CD14-positive monocyte (primary cell): Measurements from ENCODE around the gene CARD19. TPM values are rescaled to one million over a fixed set of nuclear protein-coding genes. Genes with fewer than 3 reads are reported as not detected.

ENCODE experiments used
- DNase-seq, 3 donors: peaks; one replicate each; pipeline ENCODE4 v3.0.0-alpha.2; 2011 to 2022
- H2AFZ ChIP-seq: 2 replicates; pipeline ENCODE4 v1.6.0; 2012; ENCODE audit warnings: mild to moderate bottlenecking, low read depth, low read length, inconsistent platforms; ENCODE audit not compliant: insufficient read depth, poor library complexity, severe bottlenecking
- H3K27ac ChIP-seq, 2 donors: 1 replicate in 1 of 2; 2 replicates in 1 of 2; pipeline ENCODE4 v1.5.1; 2012 to 2013; ENCODE audit warnings: low read length in 2 of 2, control low read depth in 1 of 2, inconsistent platforms in 1 of 2, low read depth in 1 of 2, mild to moderate bottlenecking in 1 of 2
- H3K27me3 ChIP-seq, 2 donors: one replicate each; pipeline versions ENCODE4 v1.6.0 to v1.6.1; 2011 to 2013; ENCODE audit warnings: low read length in 2 of 2; ENCODE audit not compliant: control insufficient read depth in 2 of 2, insufficient read depth in 2 of 2
- H3K36me3 ChIP-seq, 2 donors: replicated peaks in 1 of 2; 1 replicate in 1 of 2; 2 replicates in 1 of 2; pipeline versions ENCODE4 v1.5.1 to v1.6.1; 2012 to 2013; ENCODE audit warnings: low read length in 2 of 2, control low read depth in 1 of 2, inconsistent platforms in 1 of 2, mild to moderate bottlenecking in 1 of 2; ENCODE audit not compliant: insufficient read depth in 2 of 2, control insufficient read depth in 1 of 2
- H3K4me1 ChIP-seq, 2 donors: 1 replicate in 1 of 2; 2 replicates in 1 of 2; pipeline versions ENCODE4 v1.5.1 to v1.6.1; 2012 to 2013; ENCODE audit warnings: low read length in 2 of 2, control low read depth in 1 of 2, inconsistent platforms in 1 of 2, mild to moderate bottlenecking in 1 of 2, moderate library complexity in 1 of 2; ENCODE audit not compliant: insufficient read depth in 2 of 2, control insufficient read depth in 1 of 2
- H3K4me2 ChIP-seq: replicated peaks from 2 replicates; pipeline ENCODE3; 2012; ENCODE audit warnings: low read length, moderate library complexity, mild to moderate bottlenecking; ENCODE audit not compliant: poor library complexity, severe bottlenecking; ENCODE audit errors: extremely low read depth
- H3K4me3 ChIP-seq, 3 experiments: fragments of 200-600 bp in 1 of 3; sonication (generic) in 1 of 3; replicated peaks in 1 of 3; 1 replicate in 2 of 3; 2 replicates in 1 of 3; pipeline ENCODE4 v1.5.1; 2011 to 2013; ENCODE audit warnings: low read length in 3 of 3, mild to moderate bottlenecking in 3 of 3, control low read depth in 2 of 3, low read depth in 2 of 3, inconsistent platforms in 1 of 3, moderate library complexity in 1 of 3
- H3K79me2 ChIP-seq: 2 replicates; pipeline ENCODE4 v1.6.0; 2012; ENCODE audit warnings: mild to moderate bottlenecking, control low read depth, inconsistent platforms, low read length, moderate library complexity; ENCODE audit not compliant: insufficient read depth
- H3K9ac ChIP-seq: 2 replicates; pipeline ENCODE4 v1.6.0; 2017; ENCODE audit warnings: low read length, mild to moderate bottlenecking; ENCODE audit not compliant: insufficient read depth, poor library complexity, severe bottlenecking
- H3K9me3 ChIP-seq, 2 donors: replicated peaks in 1 of 2; 1 replicate in 1 of 2; 2 replicates in 1 of 2; pipeline versions ENCODE4 v1.5.1 to v1.6.1; 2012 to 2013; ENCODE audit warnings: low read length in 2 of 2, control low read depth in 1 of 2; ENCODE audit not compliant: control insufficient read depth in 1 of 2, insufficient read depth in 1 of 2
- H4K20me1 ChIP-seq: 2 replicates; pipeline ENCODE4 v1.6.0; 2012; ENCODE audit warnings: mild to moderate bottlenecking, low read length, control low read depth, moderate library complexity; ENCODE audit not compliant: insufficient read depth
- H3K27ac Mint-ChIP-seq, 7 donors: one replicate each; pipeline ENCODE4 v1.8.0; 2020; ENCODE audit warnings: mild to moderate bottlenecking in 7 of 7, mixed read lengths in 7 of 7, moderate library complexity in 6 of 7, inconsistent platforms in 2 of 7
- H3K27me3 Mint-ChIP-seq, 3 donors: one replicate each; pipeline ENCODE4 v1.8.0; 2021 to 2022; ENCODE audit warnings: low read depth in 3 of 3, mild to moderate bottlenecking in 3 of 3, mixed read lengths in 3 of 3, moderate library complexity in 3 of 3, inconsistent platforms in 1 of 3
- H3K36me3 Mint-ChIP-seq, 2 donors: one replicate each; pipeline ENCODE4 v1.8.0; 2020; ENCODE audit warnings: mixed read lengths in 2 of 2, inconsistent platforms in 1 of 2, mild to moderate bottlenecking in 1 of 2
- H3K4me1 Mint-ChIP-seq: one replicate; pipeline ENCODE4 v1.8.0; 2020; ENCODE audit warnings: mild to moderate bottlenecking, mixed read lengths
- H3K4me3 Mint-ChIP-seq, 2 donors: one replicate each; pipeline ENCODE4 v1.8.0; 2020; ENCODE audit warnings: mild to moderate bottlenecking in 2 of 2, mixed read lengths in 2 of 2, moderate library complexity in 1 of 2
- H3K9me3 Mint-ChIP-seq, 7 donors: one replicate each; pipeline ENCODE4 v1.8.0; 2020 to 2022; ENCODE audit warnings: mixed read lengths in 7 of 7, mild to moderate bottlenecking in 6 of 7, moderate library complexity in 6 of 7, inconsistent platforms in 2 of 7
- CTCF ChIP-seq: fragments of 200-600 bp; IDR thresholded peaks from one replicate; pipeline ENCODE4 v1.8.0; 2022; ENCODE audit warnings: antibody characterized with exemption, mild to moderate bottlenecking
- WGBS: methylation state at CpG from one replicate; pipeline ENCODE4 v1.1.5; 2013; ENCODE audit warnings: missing lambda C conversion rate; ENCODE audit not compliant: insufficient coverage; 5-methylcytosine and 5-hydroxymethylcytosine counted together
- intact Hi-C, 2 donors: fragments of 100-400 bp; cut with micrococcal nuclease; formaldehyde crosslinking; loops; one replicate each; pipeline versions ENCODE4 v1.15.0 to v1.15.1; 2023
- polyA plus RNA-seq, 3 donors: library from polyadenylated mRNA; depleted of rRNA in 1 of 3; unstranded in 2 of 3; stranded (reverse) in 1 of 3; fragments of 300-500 nt in 2 of 3; fragments of >200 nt in 1 of 3; fragmentation: Illumina TruSeq in 2 of 3; gene quantifications; 1 replicate in 2 of 3; 2 replicates in 1 of 3; pipeline ENCODE4 v1.2.3, GENCODE V29; 2012 to 2021

The CARD19 gene
- polyA plus RNA-seq, 3 donors: 130 to 506 (median 137) TPM

DNA sequence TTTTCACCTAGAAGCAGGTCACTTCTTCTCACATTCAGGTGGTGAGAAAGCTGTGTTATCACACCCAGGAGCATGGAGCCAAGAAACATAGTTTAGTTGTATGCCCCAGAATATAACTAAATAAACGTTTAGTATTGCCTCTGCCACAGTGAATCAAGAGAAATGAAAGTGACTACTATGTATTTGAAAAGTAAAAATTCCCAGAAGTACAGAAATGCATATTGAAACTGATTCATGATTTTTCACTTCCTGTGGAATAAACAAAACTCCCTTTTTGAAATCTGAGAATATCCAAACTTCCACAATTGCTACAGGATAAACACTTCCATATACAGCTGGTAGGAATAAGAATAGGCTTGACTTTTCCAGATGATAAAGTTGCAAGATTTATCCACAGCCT is 53.3 kb downstream of the CARD19 start:
- H4K20me1 ChIP-seq: no peaks in the 10 kb centered on the region
- H3K27ac ChIP-seq: no peak overlapping the region
- no peaks in the 10 kb centered on the region for H3K79me2 ChIP-seq
- TF ChIP-seq CTCF: no peak
- Mint-ChIP-seq H3K36me3 (no peaks in the 10 kb centered on the region), H3K27me3 (peaks cover 0 to 7% (median 4%) of the 10 kb centered on the region in 3 donors), H3K9me3 (peaks cover 0 to 11% (median 3%) of the 10 kb centered on the region in 7 donors), H3K27ac (peak overlapping the region in 1 of 7 donors; percentile 21), H3K4me3 (no peak overlapping the region), H3K4me1 (peaks cover 12% of the 10 kb centered on the region)
- H3K4me3 ChIP-seq: no peak overlapping the region
- DNase-seq: peak in 1 of 3 donors; percentile 82
- peaks cover 2 to 9% of the 10 kb centered on the region in 2 donors for H3K4me1 ChIP-seq
- intact Hi-C loops: no loop called here
- H3K4me2 ChIP-seq: no peak overlapping the region
- H2AFZ ChIP-seq: no peak overlapping the region
- H3K36me3 ChIP-seq: no peaks in the 10 kb centered on the region
- H3K27me3 ChIP-seq: no peaks in the 10 kb centered on the region
- H3K9ac ChIP-seq: no peak overlapping the region
- H3K9me3 ChIP-seq: peaks cover 0 to 5% of the 10 kb centered on the region in 2 donors
- no CpG with 5 or more reads among the region's 1 CpG for WGBS

- no peak for TF ChIP-seq CTCF
- whole genome bisulfite sequencing: 95% methylated on average over 6 of the region's 10 CpGs
- Histone ChIP-seq H3K4me2 (no peak overlapping the region), H3K27ac (no peak overlapping the region), H3K36me3 (no peaks in the 10 kb centered on the region), H3K9me3 (peaks cover 0 to 5% of the 10 kb centered on the region in 2 donors), H3K27me3 (no peaks in the 10 kb centered on the region), H3K79me2 (no peaks in the 10 kb centered on the region), H2AFZ (no peak overlapping the region), H4K20me1 (no peaks in the 10 kb centered on the region), H3K9ac (no peak overlapping the region), H3K4me3 (no peak overlapping the region), H3K4me1 (peaks cover 0 to 7% of the 10 kb centered on the region in 2 donors)
- intact Hi-C loops: loop anchor here in 1 of 2 donors (5.0 kb wide), 1 partner anchor 44 kb away; no protein-coding TSS in a partner anchor
- DNase-seq: no peak
- Mint-ChIP-seq H3K27ac (no peak overlapping the region), H3K27me3 (peaks cover 1 to 3% (median 2%) of the 10 kb centered on the region in 3 donors), H3K36me3 (no peaks in the 10 kb centered on the region), H3K4me1 (peaks cover 8% of the 10 kb centered on the region), H3K4me3 (no peak overlapping the region), H3K9me3 (peaks cover 0 to 8% (median 3%) of the 10 kb centered on the region in 7 donors)
These were observed 55.2 kb downstream of the CARD19 start for GRCh38 chr9:93151097-93151784.
